GM18870 (cell line): ENCODE data around the gene SRPRA.

ENCODE experiments used
- ATAC-seq: cut with Tn5 transposase; IDR thresholded peaks from one replicate; pipeline ENCODE4 v1.9.1; 2021; ENCODE audit warnings: moderate library complexity; ENCODE audit not compliant: unreplicated experiment

Gene SRPRA

DNA sequence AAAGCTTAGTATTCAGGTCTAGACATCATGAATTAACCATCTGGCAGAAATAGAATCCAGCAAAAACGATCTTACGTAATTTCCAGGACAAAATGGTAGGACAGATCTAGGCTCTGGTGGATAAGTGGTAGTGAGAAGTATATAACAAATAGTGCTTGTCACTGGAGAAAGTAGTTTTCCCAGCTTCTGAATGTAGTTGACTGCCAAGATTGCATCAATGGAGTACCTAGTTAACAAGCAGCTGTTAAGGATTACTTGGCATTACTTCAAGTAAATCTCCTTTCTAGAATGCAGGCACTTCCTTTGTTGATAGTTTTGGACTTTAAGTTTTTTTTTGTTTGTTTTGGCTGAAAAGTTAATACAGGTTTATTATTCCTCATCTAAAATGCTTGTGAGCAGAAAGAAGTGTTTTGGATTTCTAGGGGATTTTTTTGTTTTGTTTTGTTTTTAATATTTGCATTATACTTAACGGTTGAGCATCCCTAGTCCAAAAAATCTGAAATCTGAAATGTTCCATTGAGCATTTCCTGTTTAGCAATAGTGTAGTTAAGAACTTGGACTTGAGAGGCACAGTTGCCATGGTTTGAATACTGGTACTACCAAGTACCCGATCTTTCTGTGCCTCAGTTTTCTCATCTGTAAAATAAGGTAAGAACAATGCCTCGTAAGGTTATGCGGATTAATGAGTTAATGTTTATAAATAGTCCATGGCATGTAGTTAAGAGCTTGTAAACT lies 36.8 kb downstream of the SRPRA start:
- no peak for ATAC-seq

DNA sequence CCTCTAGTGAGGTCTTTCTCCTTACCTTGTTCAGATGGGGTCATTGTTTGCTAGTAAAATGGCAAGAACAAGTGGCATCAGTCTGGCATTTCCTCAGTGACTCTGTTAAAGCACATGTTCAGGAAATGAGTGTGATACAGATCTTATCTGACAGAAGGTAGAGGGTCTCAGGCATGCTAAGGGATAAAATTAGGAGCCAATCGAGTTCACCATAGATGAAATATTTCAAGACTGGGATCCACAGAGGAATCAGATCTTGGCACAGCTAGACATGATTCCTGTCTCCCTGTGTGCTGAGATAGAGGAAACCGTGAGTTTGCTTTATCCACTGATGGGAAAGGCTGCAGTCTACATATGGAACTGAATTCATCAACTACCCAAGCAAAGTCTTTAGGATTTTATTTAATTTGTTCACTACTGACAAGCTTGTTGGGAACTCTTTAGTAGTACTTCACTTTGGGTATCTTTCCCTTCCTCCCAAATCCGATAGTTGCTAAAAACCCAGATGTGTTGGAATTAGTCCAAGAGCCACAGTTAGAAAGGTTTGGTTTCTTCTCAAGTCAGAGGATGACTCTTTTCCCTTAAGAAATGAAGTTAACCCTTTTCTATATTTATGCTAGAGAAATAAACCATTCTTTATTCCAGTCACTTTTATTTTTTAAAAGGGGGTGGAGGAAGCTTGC lies 38.7 kb downstream of the SRPRA start:
- no peak for ATAC-seq

DNA sequence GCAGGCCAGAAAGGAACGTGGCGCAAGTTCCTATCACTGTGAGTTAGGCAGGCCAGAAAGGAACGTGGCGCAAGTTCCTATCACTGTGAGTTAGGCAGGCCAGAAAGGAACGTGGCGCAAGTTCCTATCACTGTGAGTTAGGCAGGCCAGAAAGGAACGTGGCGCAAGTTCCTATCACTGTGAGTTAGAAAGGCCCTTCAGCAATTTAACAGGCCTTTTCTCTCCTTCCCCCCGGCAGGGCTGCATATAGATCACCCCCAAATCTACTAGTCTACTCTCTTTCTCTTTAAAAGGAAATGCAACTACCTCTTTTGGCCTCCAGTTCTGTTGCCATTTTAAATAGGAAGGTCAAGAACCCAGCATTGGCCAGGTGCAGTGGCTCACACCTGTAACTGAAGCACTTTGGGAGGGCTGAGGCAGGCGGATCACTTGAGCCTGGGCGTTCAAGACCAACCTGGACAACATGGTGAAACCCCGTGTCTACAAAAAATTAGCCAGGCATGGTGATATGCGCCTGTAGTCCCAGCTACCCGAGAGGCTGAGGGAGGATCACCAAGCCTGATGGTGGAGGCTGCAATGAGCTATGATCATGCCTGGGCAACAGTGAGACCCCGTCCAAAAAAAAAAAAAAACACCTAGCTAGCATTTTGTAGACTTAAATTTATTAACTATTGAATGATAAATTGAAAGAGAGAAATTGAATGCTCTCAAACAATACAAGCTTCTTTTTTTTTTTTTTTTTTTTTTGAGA lies 42.2 kb downstream of the SRPRA start:
- no peak for ATAC-seq

DNA sequence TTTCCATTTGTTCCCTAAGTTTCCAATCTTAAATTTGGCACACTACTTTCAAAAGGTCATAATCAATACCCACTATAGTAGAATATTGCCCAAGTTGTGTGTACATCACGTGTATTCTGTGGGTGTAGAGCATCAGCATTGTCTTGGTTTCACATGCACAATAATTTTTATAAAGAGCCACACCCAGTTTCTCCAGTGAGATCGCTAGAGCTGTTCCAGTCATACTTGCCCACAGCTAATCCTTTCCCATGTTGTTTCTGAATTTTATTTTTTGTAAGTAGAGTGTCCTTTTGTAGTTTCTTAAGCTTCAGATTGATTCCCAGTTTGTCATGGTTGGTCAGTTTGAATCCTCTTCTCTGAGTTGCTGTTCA lies 43.4 kb downstream of the SRPRA start:
- ATAC-seq: no peak

DNA sequence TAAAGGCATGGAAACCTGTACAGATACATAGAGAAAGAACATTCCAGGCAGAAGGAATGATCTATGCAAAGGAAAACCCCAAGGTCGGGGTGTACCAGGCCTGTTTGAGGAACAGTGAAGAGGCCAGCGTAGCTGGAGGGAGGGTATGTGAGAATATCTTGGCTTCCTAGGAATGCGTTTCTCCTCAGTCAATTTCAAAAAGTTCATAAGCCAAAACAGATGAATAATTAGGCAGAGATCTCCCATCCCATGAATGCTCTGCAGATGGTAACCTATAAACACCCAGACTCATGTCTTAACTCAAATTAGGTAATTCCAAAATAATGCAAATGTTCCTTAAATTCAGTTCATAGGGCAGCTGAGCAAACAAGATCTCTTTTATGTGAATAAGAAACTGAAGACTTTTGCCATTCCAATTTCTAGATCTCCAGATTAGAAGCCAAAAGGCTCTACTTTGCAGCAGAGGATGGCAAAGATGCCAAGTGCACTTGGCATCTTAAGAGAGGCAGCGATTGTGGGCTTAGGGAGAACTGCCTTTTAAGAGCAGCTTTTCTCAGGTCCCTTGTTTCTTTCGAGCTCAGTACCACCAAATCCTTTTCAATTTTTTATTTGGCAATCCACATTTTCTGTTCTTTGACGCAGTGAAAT lies 43.9 kb downstream of the SRPRA start:
- ATAC-seq: no peak

DNA sequence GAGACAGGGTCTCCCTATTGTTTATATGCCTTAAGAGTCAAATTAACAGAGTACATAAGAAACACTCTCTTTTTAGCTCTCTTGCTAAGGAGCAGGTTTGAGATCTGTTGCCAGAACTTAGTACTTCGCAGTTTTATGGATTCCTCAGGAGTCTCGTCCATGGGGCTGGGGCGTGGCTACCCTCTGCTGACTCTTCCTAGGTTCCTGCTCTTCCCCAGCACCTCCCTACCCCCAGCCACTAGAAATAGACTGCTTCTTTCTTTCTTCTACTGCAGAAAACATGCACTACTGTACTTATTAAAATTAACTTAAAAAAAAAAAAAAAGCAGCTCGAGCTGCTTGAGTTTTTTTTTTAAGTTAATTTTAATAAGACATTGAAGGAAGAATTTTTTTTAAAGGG lies 49.1 kb downstream of the SRPRA start:
- no peak for ATAC-seq

DNA sequence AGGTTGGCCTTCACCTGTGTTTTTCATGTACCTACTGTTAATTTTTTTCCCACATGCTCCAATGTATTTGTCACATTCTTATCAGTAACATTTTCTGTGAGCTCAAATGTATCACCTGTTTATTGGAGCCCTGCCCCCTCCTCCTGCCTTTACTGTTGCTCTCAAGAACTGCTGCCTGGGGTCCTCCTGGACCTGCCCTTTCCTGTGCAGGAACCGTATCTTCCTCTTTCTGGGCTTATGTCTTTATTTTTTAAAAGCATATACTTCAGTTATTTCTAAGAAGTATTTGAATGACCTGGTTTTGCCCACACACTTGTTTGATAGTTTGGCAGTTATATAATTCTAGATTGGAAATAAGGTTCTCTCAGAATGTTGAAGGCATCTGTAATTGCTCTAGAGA lies 51.2 kb downstream of the SRPRA start:
- no peak for ATAC-seq

DNA sequence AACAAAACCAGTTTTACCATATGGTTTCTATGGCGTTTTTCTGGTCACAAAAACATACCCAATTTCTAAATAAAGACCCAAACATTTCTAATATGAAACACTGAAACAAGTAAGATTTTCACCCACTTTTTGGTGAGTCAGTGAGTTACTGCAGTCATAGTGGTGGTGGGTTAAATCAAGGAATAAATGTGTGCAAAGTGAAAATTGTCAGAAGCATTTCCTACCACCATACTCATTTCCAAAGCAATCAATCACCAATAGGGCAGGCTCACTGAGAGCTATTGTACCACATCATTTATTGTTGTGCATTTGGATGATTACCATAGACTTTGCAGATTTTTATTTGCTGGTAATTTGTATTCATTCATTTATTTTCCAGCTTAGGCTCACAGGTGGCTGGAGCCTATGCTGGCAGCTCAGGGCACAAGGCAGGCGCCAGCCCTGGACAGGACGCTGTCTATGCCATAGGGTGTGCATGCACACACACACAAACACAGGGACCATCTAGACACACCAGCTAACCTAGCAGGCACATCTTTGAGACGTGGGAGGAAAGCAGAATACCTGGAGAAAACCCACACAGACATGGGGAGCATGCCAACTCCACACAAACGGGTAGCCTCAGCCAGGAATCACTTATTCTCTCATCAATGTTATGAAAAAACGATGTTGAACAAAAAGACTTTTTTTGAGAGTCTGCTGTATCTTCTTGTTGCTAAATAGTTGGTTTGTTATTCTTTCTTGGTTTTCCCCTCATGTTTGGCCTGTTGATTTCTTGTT lies 52.0 kb downstream of the SRPRA start:
- no peak for ATAC-seq

DNA sequence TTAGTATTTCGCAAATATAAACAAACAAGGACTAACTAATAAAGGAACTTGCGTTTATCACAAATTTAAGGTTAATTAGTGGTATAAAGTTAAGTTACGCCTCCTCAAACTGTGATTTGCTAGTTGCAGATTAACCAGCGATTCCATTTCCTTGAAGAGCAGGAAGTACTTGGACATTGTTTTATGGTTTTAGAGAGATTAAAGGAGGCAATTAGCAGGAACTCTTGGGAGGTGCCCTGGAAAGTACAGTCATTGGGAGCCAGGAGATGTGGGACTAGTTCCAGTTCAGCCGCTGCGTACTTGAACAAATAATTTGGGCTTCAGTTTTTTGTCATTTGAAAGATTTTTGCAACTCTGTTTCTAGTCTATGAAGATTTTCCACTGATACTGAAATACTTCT lies 53.9 kb downstream of the SRPRA start:
- no peak for ATAC-seq

DNA sequence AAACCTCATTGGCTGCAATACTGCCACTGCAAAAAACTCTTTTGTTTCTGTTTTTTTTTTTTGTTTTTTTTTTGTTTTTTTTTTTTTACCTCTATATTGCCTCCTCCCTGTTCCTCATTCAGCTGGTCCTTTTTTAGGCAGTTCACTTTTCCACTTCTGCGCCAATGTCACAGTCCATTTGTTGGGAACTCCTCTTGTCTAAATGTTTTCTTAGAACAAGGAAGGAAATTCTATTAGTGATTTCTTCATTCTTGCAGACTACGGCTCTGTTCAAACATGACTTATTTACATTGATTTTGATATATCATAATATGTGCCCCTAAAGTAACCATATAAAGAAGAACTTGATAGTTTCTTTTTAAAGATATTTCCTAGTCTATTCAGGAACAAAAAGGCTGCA lies 54.3 kb downstream of the SRPRA start:
- ATAC-seq: no peak
